Bronchus fibroblast of lung (primary cell): ENCODE data around the gene CFAP58. TPM values are rescaled to one million over a fixed set of nuclear protein-coding genes. Genes with fewer than 3 reads are reported as not detected.

Experiments
- total RNA-seq: library from RNA; depleted of rRNA; stranded (reverse); fragments of >200 nt; gene quantifications from 2 replicates; pipeline ENCODE4 v1.2.3, GENCODE V29; 2015

CFAP58 gene
- 0.15 and 0.17 TPM in 2 replicates for total RNA-seq

GRCh38 chr10:104353325-104354048 is at the start of gene CFAP58:
Gene CFAP58, plus strand, starts transcription at chr10:104353833. Its CDS starts 65 bp downstream, at chr10:104353898.

GRCh38 chr10:104337985-104338735 is 15.5 kb upstream of the CFAP58 start, which contains the start of gene ITPRIP:
Gene ITPRIP, minus strand, starts transcription at chr10:104338465. Its CDS starts 22,414 bp downstream, at chr10:104316051.

Other genes starting within 250 kb of the CFAP58 start
- gene SFR1, start 231.7 kb upstream of the CFAP58 start, total RNA-seq = 8.5 and 11.6 TPM in 2 replicates
- under 0.01 TPM in 1 of 2 replicates, not detected in the other for gene CFAP43, start 121.5 kb upstream of the CFAP58 start, total RNA-seq
- 293 and 302 TPM in 2 replicates for gene GSTO1, start 98.9 kb upstream of the CFAP58 start, total RNA-seq
- gene GSTO2, start 84.6 kb upstream of the CFAP58 start, total RNA-seq = 7.3 and 7.6 TPM in 2 replicates
- 20.2 and 21.6 TPM in 2 replicates for gene ITPRIP, start 15.4 kb upstream of the CFAP58 start, total RNA-seq